Endothelial cell of umbilical vein (primary cell): ENCODE results near the gene MOB3A.

Experiments
- CTCF ChIP-seq, 2 donors: IDR thresholded peaks; 1 replicate in 1 of 2; 2 replicates in 1 of 2; pipeline ENCODE4 v1.5.1; 2011; ENCODE audit warnings: low read length in 2 of 2, mild to moderate bottlenecking in 2 of 2, moderate library complexity in 2 of 2, control low read depth in 1 of 2, inconsistent platforms in 1 of 2, low read depth in 1 of 2; ENCODE audit not compliant: insufficient read depth in 1 of 2; ENCODE audit errors: extremely low read depth in 1 of 2
- EZH2 ChIP-seq: IDR thresholded peaks from 2 replicates; pipeline ENCODE4 v1.6.1; 2012; ENCODE audit warnings: borderline replicate concordance, low read depth, mild to moderate bottlenecking, moderate library complexity, low read length, inconsistent platforms; ENCODE audit not compliant: severe bottlenecking
- MAX ChIP-seq: IDR thresholded peaks from 2 replicates; pipeline ENCODE4 v1.6.1; 2011; ENCODE audit not compliant: insufficient read depth, insufficient read length
- MYC ChIP-seq: IDR thresholded peaks from one replicate; pipeline ENCODE4 v1.6.1; 2011; ENCODE audit warnings: mild to moderate bottlenecking, low read depth, low read length
- POLR2A ChIP-seq: IDR thresholded peaks from 2 replicates; pipeline ENCODE4 v1.6.1; 2012; ENCODE audit warnings: low read depth, mild to moderate bottlenecking, control low read depth, low read length
- POLR2AphosphoS5 ChIP-seq: IDR thresholded peaks from 2 replicates; pipeline ENCODE4 v1.6.1; 2012; ENCODE audit warnings: low read depth, mild to moderate bottlenecking, control low read depth, low read length, moderate library complexity; ENCODE audit not compliant: insufficient read depth

- TF ChIP-seq CTCF (IDR thresholded peaks at IDR 0.05; ENCODE audit: extremely low read depth in 1 of 2, insufficient read depth in 1 of 2, low read depth in 1 of 2, low read length in 2 of 2), result no peak
- TF ChIP-seq POLR2A, result no peak
- TF ChIP-seq EZH2, result no peak
- no peak for TF ChIP-seq MAX
- TF ChIP-seq POLR2AphosphoS5, result no peak
- no peak for TF ChIP-seq MYC
These were observed 33.8 kb downstream of the MOB3A start for GRCh38 chr19:2062389-2062729.
